Fibroblast of the aortic adventitia (primary cell): ENCODE data around the gene NCAM1. TPM values are rescaled to one million over a fixed set of nuclear protein-coding genes. Genes with fewer than 3 reads are reported as not detected.

ENCODE experiments used
- DNase-seq: peaks from one replicate; pipeline ENCODE4 v3.0.0-alpha.2; 2010; ENCODE audit warnings: low read depth
- H3K4me3 ChIP-seq: 2 replicates; pipeline ENCODE4 v1.5.1; 2011; ENCODE audit warnings: low read depth, mild to moderate bottlenecking, control low read depth, low read length, moderate library complexity
- CTCF ChIP-seq: IDR thresholded peaks from 2 replicates; pipeline ENCODE4 v1.5.1; 2011; ENCODE audit warnings: mild to moderate bottlenecking, low read length, control low read depth, inconsistent platforms; ENCODE audit not compliant: insufficient read depth
- total RNA-seq: library from RNA; depleted of rRNA; stranded (reverse); fragments of >200 nt; gene quantifications from 2 replicates; pipeline ENCODE4 v1.2.3, GENCODE V29; 2012; ENCODE audit warnings: low replicate concordance

The NCAM1 gene
- total RNA-seq, 1 donor = 3.0 TPM

GRCh38 chr11:113077379-113077778 lies 116.2 kb downstream of the NCAM1 start:
- no peak for DNase-seq
- no peak overlapping the region for H3K4me3 ChIP-seq
- TF ChIP-seq CTCF = no peak

GRCh38 chr11:113082341-113082955 lies 121.2 kb downstream of the NCAM1 start:
- no peak for TF ChIP-seq CTCF
- no peak for DNase-seq
- H3K4me3 ChIP-seq = no peak overlapping the region

GRCh38 chr11:113083571-113083970 lies 122.4 kb downstream of the NCAM1 start:
- TF ChIP-seq CTCF = no peak
- H3K4me3 ChIP-seq = no peak overlapping the region
- no peak for DNase-seq

GRCh38 chr11:113084297-113084696 lies 123.1 kb downstream of the NCAM1 start:
- no peak overlapping the region for H3K4me3 ChIP-seq
- TF ChIP-seq CTCF = no peak
- no peak for DNase-seq

- H3K4me3 ChIP-seq = no peak overlapping the region
- no peak for DNase-seq
- TF ChIP-seq CTCF = no peak
These were observed 124.2 kb downstream of the NCAM1 start for GRCh38 chr11:113085446-113085845.

- no peak for DNase-seq
- H3K4me3 ChIP-seq = no peak overlapping the region
- TF ChIP-seq CTCF = no peak
These were observed 126.5 kb downstream of the NCAM1 start for GRCh38 chr11:113087706-113088105.
